Activated T-cell treated with anti-CD3 and anti-CD28 coated beads for 4 hours (primary cell): ENCODE data around the gene SLC15A3.

Source experiments
- DNase-seq: peaks from one replicate; pipeline ENCODE4 v3.0.0-alpha.2; 2020

Gene SLC15A3

DNA sequence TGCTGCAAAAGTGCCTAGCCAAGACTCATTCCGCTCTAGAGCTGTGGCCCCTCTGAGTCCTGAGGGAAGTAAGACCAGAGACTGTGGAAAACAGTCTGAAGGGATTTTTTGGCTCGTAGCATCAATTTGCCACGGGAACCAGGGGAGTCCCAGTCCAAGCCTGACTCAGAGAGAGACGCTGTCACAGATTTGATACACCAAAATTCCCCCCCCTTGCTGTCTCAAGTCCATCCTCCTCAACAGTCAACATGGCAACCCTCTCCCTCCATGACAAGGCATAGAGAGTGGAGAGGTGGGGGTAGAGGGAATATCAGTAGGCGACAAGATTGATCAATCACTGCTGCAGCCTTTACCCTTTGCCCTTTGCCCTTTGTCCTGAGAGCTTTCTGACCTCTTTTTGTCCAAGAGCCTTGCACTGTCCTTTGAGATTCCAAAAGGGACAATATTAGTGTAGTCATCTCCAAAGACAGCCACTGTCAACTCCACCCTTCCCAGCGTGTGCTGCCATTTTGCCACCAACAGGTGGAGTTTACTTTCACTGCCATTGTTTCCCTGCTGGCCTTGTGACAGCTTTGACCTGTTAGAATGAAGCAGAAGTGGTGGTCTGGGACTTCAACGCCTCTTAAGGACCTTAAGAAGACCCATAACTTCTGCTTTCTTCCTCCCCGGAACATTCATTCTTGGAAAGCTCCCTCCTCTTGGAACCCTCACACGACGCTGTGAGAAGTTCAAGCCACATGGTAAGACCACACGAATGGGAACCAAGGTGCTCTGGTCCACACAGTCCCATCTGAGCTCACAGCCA is 7.3 kb downstream of the SLC15A3 start:
- DNase-seq = no peak

DNA sequence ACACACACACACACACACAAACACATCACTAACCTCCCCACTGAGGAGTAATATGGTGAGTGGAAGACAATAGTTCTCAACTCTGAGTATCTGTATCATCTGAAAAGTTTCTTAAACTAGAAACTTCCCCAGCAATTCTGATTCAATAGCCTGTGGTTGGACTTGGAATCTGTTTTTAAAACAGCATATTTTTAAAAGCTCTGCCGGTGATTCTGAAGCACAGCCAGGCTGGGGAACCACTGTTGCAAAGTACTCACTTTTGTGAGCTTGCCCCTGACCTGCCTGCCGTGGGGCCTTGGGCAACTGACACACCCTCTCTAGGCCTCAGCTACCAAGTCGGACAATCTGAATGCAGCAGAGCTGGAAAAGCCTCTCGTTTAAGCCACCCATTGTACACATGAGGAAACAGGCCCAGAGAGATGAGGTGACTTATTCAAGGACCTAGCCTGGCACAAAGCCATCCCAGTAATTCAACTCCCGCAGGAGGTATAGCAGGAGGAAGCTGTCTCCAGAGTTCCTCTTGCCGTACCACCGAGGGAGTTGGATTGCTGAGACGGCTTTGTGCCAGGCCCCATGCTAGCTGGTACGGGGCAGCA is 8.9 kb downstream of the SLC15A3 start:
- no peak for DNase-seq

DNA sequence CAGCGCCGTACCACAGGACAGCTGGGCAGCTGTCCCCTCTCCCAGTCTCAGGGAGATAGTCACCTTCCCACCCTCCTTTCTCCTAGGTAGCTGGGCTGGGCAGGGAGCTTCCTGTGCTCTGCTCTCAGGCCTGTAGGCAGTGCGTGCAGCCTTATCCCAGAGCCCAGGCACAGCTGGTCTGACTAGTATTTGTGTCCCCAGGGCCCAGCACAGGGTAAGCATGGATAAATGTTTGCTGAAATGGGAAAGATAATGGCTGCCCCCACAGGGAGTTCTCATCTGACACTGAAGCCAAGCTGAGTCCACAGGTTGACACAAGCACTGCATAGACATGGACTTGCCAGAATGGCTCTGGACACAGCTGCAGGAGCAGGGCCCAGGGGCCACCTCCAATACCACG is 9.8 kb downstream of the SLC15A3 start:
- no peak for DNase-seq

- DNase-seq = no peak
Observed at GRCh38 chr11:60941371-60942119, 10.4 kb downstream of the SLC15A3 start.

- DNase-seq = no peak
Observed at GRCh38 chr11:60939855-60940254, 12.1 kb downstream of the SLC15A3 start.

- DNase-seq = no peak
Observed at GRCh38 chr11:60939301-60939700, 12.7 kb downstream of the SLC15A3 start.

DNA sequence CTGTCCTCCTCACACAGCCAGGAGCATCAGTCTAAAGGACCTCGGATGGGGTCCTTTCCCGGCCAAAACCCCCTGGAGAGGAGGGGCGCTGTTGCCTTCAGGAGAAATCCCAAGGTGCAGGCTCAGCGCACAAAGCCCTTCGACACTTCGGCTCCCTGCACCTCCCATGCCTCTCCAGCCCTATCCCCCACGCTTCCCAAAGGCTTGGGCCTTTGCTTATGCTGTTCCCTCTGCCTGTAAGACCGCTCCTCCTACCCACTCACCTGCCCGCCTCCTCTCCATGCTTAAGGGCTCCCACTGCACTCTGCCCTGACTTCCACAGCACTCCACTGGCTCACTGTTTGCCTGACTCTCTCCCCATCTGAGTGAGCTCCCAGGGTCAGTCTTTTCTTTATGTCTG is 13.5 kb downstream of the SLC15A3 start:
- no peak for DNase-seq

DNA sequence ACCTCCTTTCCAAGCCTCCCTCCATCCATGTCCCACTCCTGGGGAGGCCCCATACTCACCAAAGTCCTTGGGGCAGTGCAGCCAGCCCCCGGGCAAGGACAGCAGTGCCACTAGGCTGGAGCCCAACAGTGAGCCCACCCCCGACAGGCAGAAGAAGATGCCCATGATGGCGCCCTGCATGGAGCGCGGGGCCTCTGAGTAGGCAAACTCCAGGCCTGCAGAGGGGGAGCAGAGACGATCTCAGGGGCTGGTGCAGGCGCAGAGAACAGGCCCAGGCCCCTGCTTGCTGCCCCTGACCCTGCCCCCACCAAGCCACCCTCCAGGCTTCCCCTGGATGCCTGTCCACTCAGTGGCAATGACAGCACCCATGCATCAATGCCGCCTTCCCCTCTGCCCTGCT is 14.2 kb downstream of the SLC15A3 start:
- DNase-seq = no peak

GRCh38 chr11:60937144-60937527 is 14.8 kb downstream of the SLC15A3 start:
- DNase-seq = no peak

GRCh38 chr11:60936467-60937143 is 15.4 kb downstream of the SLC15A3 start:
- no peak for DNase-seq

DNA sequence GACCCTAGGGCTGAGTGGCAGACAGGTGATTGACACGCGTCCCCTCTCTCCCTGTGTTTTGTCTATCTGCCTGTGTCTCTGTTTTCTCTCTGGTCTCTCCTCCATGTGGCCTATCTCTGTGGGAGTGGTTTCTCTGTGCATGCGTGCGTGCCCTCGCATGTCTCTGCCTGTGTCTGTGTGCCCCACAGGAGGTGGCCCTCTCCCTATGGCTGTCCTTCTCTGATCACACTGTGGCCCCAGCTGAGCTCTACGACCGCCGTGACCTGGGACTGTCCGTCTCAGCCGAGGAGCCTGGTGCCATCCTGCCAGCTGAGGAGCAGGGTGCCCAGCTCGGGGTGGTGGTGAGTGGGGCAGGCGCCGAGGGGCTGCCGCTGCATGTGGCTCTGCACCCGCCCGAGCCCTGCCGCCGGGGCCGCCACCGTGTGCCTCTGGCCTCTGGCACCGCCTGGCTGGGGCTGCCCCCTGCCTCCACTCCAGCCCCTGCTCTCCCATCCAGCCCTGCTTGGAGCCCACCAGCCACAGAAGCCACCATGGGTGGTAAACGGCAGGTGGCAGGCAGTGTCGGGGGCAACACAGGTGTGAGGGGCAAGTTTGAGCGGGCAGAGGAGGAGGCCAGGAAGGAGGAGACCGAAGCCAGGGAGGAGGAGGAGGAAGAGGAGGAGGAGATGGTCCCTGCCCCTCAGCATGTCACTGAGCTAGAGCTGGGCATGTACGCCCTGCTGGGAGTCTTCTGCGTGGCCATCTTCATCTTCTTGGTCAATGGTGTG is 16.1 kb downstream of the SLC15A3 start:
- no peak for DNase-seq

GRCh38 chr11:60934790-60935605 is 17.0 kb downstream of the SLC15A3 start:
- DNase-seq = no peak

DNA sequence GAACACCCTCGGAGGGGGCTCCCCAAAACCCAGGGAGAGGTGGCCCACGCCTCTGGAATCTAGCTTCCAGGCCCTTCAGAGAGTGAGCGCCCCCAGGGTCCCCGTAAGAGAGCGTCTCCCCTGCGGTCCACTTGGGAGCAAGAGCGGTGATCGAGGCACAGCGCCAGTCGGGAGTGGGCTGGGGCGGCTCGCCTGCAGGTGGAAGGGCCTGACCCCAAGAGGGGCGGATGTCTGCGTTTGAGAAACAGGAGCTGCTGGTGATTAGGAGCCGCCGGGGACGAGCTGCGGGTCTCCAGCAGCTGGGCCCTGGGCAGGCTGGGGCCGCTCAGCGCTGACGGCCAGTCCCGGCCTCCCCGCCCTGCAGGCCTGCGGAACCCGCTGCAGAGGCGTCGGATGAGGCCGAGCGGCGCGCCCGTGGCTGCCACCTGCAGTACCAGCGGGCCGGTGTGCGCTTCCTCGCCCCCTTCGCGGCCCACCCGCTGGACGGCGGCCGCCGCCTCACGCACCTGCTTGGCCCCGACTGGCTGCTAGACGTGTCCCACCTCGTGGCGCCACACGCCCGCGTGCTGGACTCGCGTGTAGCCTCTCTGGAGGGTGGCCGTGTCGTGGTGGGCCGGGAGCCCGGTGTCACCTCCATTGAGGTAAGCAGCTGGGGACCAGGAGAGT is 17.7 kb downstream of the SLC15A3 start:
- no peak for DNase-seq

GRCh38 chr11:60933416-60934123 is 18.4 kb downstream of the SLC15A3 start:
- DNase-seq = no peak

- no peak for DNase-seq
Observed at GRCh38 chr11:60932605-60933356, 19.2 kb downstream of the SLC15A3 start.

DNA sequence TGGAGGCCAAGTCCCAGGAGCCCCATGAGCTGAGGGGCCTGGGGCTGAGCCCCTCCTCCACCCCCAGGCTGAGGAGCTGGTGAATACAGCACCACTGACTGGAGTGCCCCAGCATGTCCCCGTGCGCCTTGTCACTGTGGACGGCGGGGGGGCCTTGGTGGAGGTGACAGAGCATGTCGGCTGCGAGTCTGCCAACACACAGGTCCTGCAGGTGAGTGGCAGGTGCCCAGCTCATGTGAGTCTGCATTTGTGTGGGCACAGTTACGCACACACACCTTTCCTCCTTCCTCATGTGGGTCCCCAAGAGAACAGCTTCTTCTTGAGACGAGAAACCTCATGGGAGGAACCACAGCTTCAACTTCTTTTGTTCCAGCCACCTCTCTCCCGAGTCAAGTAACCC is 20.1 kb downstream of the SLC15A3 start:
- DNase-seq = no peak

GRCh38 chr11:60930394-60930793 is 21.6 kb downstream of the SLC15A3 start:
- DNase-seq = no peak

DNA sequence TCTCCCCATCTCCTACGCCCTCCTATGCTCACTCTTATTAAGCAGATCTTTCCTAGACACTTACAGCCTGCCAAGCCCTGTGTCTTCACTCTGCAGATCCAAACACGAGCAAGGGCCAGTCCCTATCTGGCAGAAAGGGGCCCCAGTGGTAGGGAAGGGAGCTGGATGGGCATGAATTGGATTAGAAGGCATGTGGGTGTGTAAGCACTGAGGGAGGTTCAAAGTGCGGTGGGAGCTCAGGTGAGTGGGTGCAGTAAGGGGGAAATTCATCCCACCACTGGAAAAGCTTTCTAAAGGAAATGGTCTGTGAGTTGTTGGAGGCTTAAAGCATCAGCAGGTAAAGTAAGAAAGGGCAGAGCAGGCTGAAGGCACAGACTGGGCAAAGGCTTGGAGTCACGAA is 22.2 kb downstream of the SLC15A3 start:
- no peak for DNase-seq

DNA sequence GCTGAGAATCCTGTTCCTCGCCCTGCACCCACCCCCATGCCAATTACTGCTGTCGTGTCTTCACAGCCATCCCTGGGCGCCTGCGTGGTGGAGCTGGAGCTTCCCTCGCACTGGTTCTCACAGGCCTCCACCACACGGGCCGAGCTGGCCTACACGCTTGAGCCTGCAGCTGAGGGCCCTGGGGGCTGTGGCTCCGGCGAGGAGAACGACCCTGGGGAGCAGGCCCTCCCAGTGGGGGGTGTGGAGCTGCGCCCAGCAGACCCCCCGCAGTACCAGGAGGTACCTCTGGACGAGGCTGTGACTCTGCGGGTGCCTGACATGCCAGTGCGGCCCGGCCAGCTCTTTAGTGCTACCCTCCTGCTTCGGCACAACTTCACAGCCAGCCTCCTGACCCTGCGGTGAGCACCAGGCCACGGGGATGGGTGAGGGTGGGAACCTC is 23.4 kb downstream of the SLC15A3 start:
- DNase-seq = no peak

- no peak for DNase-seq
Observed at GRCh38 chr11:60927600-60927999, 24.4 kb downstream of the SLC15A3 start.
